Activated B cell treated with CpG ODN at 0.5 μM for 24 hours (primary cell): ENCODE data around the gene ORC5. TPM values are rescaled to one million over a fixed set of nuclear protein-coding genes. Genes with fewer than 3 reads are reported as not detected.

ENCODE experiments used
- ATAC-seq: fragments of 200-7000 bp; cut with Tn5 transposase; one replicate; pipeline ENCODE4 v1.10.0; 2021; ENCODE audit warnings: low read depth, mild to moderate bottlenecking, moderate library complexity
- CTCF ChIA-PET: fragments of 350-600 bp; sonication (Branson Sonifier 250); formaldehyde crosslinking; loops from one replicate; lab custom pipeline; 2021; ENCODE audit warnings: antibody characterized with exemption; lab: Charles Lee
- POLR2A ChIA-PET: fragments of 350-600 bp; sonication (Branson Sonifier 250); formaldehyde crosslinking; loops from one replicate; lab custom pipeline; 2021; ENCODE audit warnings: antibody characterized with exemption; lab: Charles Lee
- DNase-seq: peaks from one replicate; pipeline ENCODE4 v3.0.0; 2022
- H3K27ac Mint-ChIP-seq: one replicate; pipeline ENCODE4 v1.8.0; 2020; ENCODE audit warnings: mixed read lengths
- H3K27me3 Mint-ChIP-seq: one replicate; pipeline ENCODE4 v1.8.0; 2021; ENCODE audit warnings: mixed read lengths
- H3K36me3 Mint-ChIP-seq: one replicate; pipeline ENCODE4 v1.8.0; 2021; ENCODE audit warnings: low read depth, mixed read lengths
- H3K4me1 Mint-ChIP-seq: one replicate; pipeline ENCODE4 v1.8.0; 2021; ENCODE audit warnings: mixed read lengths
- H3K4me3 Mint-ChIP-seq: one replicate; pipeline ENCODE4 v1.8.0; 2020; ENCODE audit warnings: mild to moderate bottlenecking, mixed read lengths
- H3K9me3 Mint-ChIP-seq: one replicate; pipeline ENCODE4 v1.8.0; 2020; ENCODE audit warnings: mixed read lengths
- CTCF ChIP-seq: fragments of 200-600 bp; IDR thresholded peaks from one replicate; pipeline ENCODE4 v1.8.0; 2022; ENCODE audit warnings: antibody characterized with exemption, mild to moderate bottlenecking
- intact Hi-C: fragments of 100-400 bp; cut with micrococcal nuclease; formaldehyde crosslinking; loops from one replicate; pipeline ENCODE4 v1.15.1; 2024
- total RNA-seq: library from RNA; stranded (reverse); gene quantifications from 2 replicates; pipeline ENCODE4 v1.2.3, GENCODE V29; 2022

ORC5 gene
- total RNA-seq, 1 donor from 2014 or later: 23.0 TPM

- no peak overlapping the region for H3K27ac Mint-ChIP-seq
- DNase-seq (no peak), ATAC-seq (no peak)
- no peaks in the 10 kb centered on the region for H3K27me3 Mint-ChIP-seq
- H3K4me1 Mint-ChIP-seq: no peaks in the 10 kb centered on the region
- no peaks in the 10 kb centered on the region for H3K9me3 Mint-ChIP-seq
- TF ChIP-seq CTCF: no peak
- H3K4me3 Mint-ChIP-seq: no peak overlapping the region
- ChIA-PET CTCF (no interaction called here), POLR2A (no interaction called here)
- intact Hi-C loops: no loop called here
- peaks cover 39% of the 10 kb centered on the region for H3K36me3 Mint-ChIP-seq
These were observed 65.7 kb downstream of the ORC5 start for GRCh38 chr7:104142147-104142546.

DNA sequence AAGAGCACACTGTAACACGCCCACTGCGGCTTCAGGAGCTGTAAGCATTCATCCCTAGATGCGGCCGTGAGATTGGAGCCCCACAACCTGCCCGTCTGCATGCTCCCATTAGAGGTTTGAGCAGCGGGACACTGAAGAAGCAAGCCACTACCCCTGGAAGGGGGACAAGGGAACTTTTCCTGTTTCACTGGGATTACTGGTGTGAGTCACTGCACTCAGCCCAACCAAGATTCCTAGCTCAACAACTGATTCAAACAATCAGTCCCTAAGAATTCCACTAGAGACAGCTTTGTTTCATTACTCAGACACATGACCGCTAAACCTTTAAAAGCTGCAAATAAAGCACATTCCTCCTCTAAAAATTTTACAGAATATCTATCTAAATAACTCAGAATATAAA lies 69.8 kb downstream of the ORC5 start:
- ChIA-PET CTCF (no interaction called here), POLR2A (no interaction called here)
- Mint-ChIP-seq H3K27ac (no peak overlapping the region), H3K4me3 (no peak overlapping the region), H3K9me3 (no peaks in the 10 kb centered on the region), H3K4me1 (no peaks in the 10 kb centered on the region), H3K27me3 (no peaks in the 10 kb centered on the region), H3K36me3 (peaks cover 28% of the 10 kb centered on the region)
- ATAC-seq: no peak
- TF ChIP-seq CTCF: no peak
- intact Hi-C loops: no loop called here
- DNase-seq: no peak

GRCh38 chr7:104137511-104137910 lies 70.3 kb downstream of the ORC5 start:
- no peak overlapping the region for H3K4me3 Mint-ChIP-seq
- POLR2A ChIA-PET: no interaction called here

GRCh38 chr7:104136981-104137380 lies 70.8 kb downstream of the ORC5 start:
- Mint-ChIP-seq H3K27me3 (no peaks in the 10 kb centered on the region), H3K9me3 (no peaks in the 10 kb centered on the region), H3K36me3 (peaks cover 25% of the 10 kb centered on the region), H3K4me3 (no peak overlapping the region), H3K4me1 (no peaks in the 10 kb centered on the region), H3K27ac (no peak overlapping the region)
- POLR2A ChIA-PET: no interaction called here
- intact Hi-C loops: no loop called here
- ATAC-seq (no peak), DNase-seq (no peak)
- CTCF ChIA-PET: no interaction called here
- TF ChIP-seq CTCF: no peak

More at GRCh38 chr7:104137511-104137910, 70.3 kb downstream of the ORC5 start:
- no peak for ATAC-seq
- no peaks in the 10 kb centered on the region for H3K27me3 Mint-ChIP-seq
- intact Hi-C loops: no loop called here
- TF ChIP-seq CTCF: no peak
- H3K9me3 Mint-ChIP-seq: no peaks in the 10 kb centered on the region
- H3K4me1 Mint-ChIP-seq: no peaks in the 10 kb centered on the region
- no peak overlapping the region for H3K27ac Mint-ChIP-seq
- H3K36me3 Mint-ChIP-seq: peaks cover 28% of the 10 kb centered on the region
- DNase-seq: no peak
- CTCF ChIA-PET: no interaction called here

DNA sequence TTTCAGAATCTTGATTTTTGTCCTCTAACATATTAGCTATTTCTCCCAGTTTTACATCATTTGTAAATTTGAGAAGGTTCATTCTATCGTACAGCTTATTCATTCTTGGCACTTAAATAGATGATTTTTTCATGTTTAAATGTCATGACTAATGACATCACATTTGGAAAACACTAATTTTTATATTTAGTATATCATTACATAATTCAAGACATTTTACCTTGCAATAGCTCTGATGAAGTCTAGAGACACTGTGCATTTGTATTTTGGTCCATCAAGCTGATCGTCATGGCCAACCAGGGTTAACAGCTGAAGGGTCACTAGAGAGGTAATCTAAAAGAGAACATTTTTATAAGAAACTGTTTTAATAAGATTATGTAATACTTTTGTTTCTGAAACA lies 71.3 kb downstream of the ORC5 start:
- ATAC-seq (no peak), DNase-seq (no peak)
- intact Hi-C loops: no loop called here
- no peaks in the 10 kb centered on the region for H3K9me3 Mint-ChIP-seq
- H3K4me3 Mint-ChIP-seq: no peak overlapping the region
- POLR2A ChIA-PET: no interaction called here
- TF ChIP-seq CTCF: no peak
- H3K4me1 Mint-ChIP-seq: no peaks in the 10 kb centered on the region
- CTCF ChIA-PET: no interaction called here
- peaks cover 24% of the 10 kb centered on the region for H3K36me3 Mint-ChIP-seq
- H3K27me3 Mint-ChIP-seq: no peaks in the 10 kb centered on the region
- no peak overlapping the region for H3K27ac Mint-ChIP-seq
